Bronchial epithelial cell (primary cell): ENCODE measurements around the gene COL23A1. TPM values are rescaled to one million over a fixed set of nuclear protein-coding genes. Genes with fewer than 3 reads are reported as not detected.

Experiments
- DNase-seq: peaks from one replicate; pipeline ENCODE4 v3.0.0-alpha.2; 2010; ENCODE audit warnings: low read depth
- FAIRE-seq: peaks from 2 replicates; lab custom pipeline; 2011; peaks lifted over from hg19 to GRCh38; lab: Jason Lieb, UNC
- H3K27me3 ChIP-seq: 2 replicates; pipeline ENCODE4 v1.5.1; 2011; ENCODE audit warnings: low read length; ENCODE audit not compliant: control insufficient read depth, insufficient read depth
- H3K36me3 ChIP-seq: 2 replicates; pipeline ENCODE4 v1.5.1; 2011; ENCODE audit warnings: low read length; ENCODE audit not compliant: control insufficient read depth, insufficient read depth
- H3K4me3 ChIP-seq: 2 replicates; pipeline ENCODE4 v1.5.1; 2011; ENCODE audit warnings: mild to moderate bottlenecking, low read depth, low read length, control low read depth
- total RNA-seq: library from RNA; depleted of rRNA; stranded (reverse); fragments of >200 nt; gene quantifications from 2 replicates; pipeline ENCODE4 v1.2.1, GENCODE V29; 2014
- TF ChIP-seq, protein P1 (sequence below): IDR thresholded peaks from 2 replicates; pipeline ENCODE4 v1.5.1; 2011; ENCODE audit warnings: mild to moderate bottlenecking, moderate library complexity, low read length, control low read depth, inconsistent platforms; ENCODE audit not compliant: insufficient read depth, severe bottlenecking

COL23A1 gene
- total RNA-seq, 1 donor from 2014 or later: 0.26 TPM

DNA sequence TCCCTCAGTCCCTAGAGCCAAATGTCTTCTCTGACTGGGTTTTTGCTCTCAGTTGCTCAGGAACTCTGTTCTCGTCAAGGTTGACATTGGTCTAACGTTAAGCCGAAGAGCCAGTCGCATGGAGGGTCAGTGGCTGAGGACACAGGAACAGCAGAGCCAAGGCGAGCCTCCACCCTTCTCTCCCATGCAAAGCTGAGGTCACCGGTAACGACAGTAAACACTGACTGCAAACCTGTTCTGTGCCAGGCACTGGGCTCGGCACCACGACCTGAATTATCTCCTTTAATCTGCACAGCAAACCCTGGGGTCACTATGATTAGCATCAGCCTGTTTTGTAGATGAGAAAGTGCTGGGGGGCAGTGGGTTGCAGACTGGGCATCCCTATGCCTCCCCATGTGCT, 171.0 kb downstream of the COL23A1 start:
- no peak for FAIRE-seq
- H3K4me3 ChIP-seq: no peak overlapping the region
- TF ChIP-seq, protein P1, sequence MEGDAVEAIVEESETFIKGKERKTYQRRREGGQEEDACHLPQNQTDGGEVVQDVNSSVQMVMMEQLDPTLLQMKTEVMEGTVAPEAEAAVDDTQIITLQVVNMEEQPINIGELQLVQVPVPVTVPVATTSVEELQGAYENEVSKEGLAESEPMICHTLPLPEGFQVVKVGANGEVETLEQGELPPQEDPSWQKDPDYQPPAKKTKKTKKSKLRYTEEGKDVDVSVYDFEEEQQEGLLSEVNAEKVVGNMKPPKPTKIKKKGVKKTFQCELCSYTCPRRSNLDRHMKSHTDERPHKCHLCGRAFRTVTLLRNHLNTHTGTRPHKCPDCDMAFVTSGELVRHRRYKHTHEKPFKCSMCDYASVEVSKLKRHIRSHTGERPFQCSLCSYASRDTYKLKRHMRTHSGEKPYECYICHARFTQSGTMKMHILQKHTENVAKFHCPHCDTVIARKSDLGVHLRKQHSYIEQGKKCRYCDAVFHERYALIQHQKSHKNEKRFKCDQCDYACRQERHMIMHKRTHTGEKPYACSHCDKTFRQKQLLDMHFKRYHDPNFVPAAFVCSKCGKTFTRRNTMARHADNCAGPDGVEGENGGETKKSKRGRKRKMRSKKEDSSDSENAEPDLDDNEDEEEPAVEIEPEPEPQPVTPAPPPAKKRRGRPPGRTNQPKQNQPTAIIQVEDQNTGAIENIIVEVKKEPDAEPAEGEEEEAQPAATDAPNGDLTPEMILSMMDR: no peak
- DNase-seq: no peak
- peaks cover 3% of the 10 kb centered on the region for H3K27me3 ChIP-seq
- H3K36me3 ChIP-seq: no peaks in the 10 kb centered on the region

DNA sequence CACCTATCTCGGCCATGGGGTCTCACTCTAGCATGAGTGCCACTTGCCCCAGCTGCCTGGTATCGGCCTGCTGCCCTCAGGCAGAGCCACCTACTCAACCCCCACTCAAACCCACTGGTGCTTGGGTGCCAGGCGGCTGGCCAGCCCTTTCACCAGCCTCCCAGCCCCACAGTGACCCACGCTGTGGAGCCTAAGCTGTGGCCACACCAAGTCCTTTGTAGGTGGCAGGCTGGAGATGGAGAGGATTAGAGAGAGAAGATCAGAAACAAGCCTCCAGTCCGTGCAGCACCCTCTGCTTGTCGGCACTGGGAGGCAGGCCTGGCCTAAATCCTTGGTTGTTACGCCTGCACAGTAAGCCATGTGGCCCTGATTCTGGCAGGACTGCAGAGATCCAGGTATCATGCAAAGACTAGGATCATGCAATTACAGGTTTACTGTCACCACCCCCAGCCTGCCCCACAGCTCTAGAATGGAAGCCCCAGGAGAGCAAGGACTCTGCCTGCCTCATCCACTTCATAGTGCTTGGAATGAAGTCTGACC, 171.7 kb downstream of the COL23A1 start:
- TF ChIP-seq, protein P1: no peak
- no peak for FAIRE-seq
- DNase-seq: no peak
- Histone ChIP-seq H3K4me3 (no peak overlapping the region), H3K36me3 (no peaks in the 10 kb centered on the region), H3K27me3 (peaks cover 3% of the 10 kb centered on the region)

DNA sequence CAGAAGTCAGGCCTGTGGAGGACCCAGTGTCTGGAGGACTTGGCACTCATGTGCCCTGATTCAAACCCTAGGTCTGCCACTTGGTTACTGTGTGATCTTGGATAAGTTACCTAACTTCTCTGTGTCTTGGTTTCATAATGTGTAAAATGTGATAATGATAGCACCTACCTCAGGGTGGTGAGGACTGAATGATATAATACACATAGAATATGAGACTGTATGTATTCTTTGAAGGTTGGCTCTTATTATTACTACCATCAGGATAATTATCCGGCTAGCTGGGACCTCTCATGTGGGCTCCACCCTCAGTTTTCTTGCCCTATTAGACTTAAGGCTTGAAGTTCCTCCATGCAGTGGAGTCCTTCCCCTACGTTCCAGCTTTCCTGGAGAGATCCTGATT, 172.2 kb downstream of the COL23A1 start:
- peaks cover 3% of the 10 kb centered on the region for H3K27me3 ChIP-seq
- no peaks in the 10 kb centered on the region for H3K36me3 ChIP-seq
- H3K4me3 ChIP-seq: no peak overlapping the region
- DNase-seq (no peak), FAIRE-seq (no peak)
- TF ChIP-seq, protein P1: no peak

DNA sequence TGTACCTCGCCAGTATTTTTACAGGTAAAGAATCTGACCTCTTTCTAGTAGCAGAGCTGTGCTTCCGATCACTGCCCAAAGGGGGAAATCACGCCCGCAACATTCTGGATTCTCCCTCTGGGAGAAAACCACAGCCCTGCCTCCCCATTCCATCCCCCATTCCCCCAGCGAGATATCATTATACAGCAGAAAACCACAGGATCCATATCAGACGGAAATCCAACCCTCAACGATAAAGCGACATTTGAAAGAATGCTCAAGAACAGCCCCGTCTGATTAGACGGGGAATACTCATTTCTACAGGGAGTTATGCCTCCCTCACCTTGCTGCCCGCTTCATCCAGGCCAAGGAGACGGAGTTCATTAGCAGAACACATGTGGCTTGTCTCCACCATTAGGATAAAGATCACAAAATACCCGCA, 172.8 kb downstream of the COL23A1 start:
- FAIRE-seq (no peak), DNase-seq (no peak)
- Histone ChIP-seq H3K4me3 (no peak overlapping the region), H3K27me3 (peaks cover 3% of the 10 kb centered on the region), H3K36me3 (no peaks in the 10 kb centered on the region)
- TF ChIP-seq, protein P1: no peak

DNA sequence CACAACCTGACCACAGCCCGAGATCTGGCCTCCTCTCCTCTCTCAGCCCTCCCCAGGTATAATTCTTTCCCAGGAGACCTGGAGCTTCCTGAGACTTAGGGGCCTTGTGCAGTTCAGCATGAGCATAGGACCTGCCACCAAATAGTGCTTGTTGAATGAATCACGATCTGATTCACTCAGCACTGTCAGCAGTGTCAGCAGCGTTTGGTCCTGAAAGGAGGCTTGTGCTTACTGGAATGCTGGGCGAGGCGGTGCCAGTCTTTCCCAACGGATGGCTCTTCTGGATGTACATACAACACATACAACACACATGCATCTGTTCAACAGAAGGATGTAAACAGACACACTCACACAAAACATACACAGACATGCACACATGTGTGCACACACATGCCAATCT, 173.3 kb downstream of the COL23A1 start:
- TF ChIP-seq, protein P1: no peak
- H3K4me3 ChIP-seq: no peak overlapping the region
- FAIRE-seq (peak; percentile 94), DNase-seq (peak; percentile 91)
- H3K36me3 ChIP-seq: no peaks in the 10 kb centered on the region
- H3K27me3 ChIP-seq: peaks cover 3% of the 10 kb centered on the region
